Measurements from ENCODE around the gene CFAP251.

Gene CFAP251

DNA sequence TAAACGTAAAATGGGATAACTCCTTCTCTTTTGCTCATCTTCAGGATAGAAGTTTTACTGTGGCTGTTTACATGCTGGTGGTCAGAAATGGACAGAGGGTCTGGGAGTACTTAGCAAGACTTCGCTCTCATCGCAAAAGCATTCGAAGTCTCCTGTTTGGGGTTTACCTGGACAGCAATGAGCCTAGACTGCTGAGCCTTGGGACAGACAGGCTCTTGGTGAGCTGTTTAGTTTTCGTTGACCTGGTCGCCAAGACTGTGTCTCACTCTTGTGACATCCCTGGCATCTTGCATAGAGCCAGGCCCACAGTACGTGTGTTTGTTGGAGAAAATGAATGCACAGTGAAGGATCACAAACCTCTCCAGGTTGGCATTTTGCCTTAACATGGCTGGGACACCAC lies 42.1 kb downstream of the CFAP251 start:
- H3K4ac ChIP-seq (ENCODE audit: low read depth, low read length), result no peak overlapping the region
- no peak overlapping the region for H2AK5ac ChIP-seq (ENCODE audit: low read length)
- no peak overlapping the region for H3K27ac ChIP-seq (ENCODE audit: low read depth, low read length)
- H3K36me3 ChIP-seq (ENCODE audit: control insufficient read depth in 1 of 2, insufficient read depth in 2 of 2, low read length in 2 of 2), result peaks cover 0 to 2% of the 10 kb centered on the region in 2 experiments
- H3K79me2 ChIP-seq (ENCODE audit: control insufficient read depth, insufficient read depth, low read length, poor library complexity), result no peaks in the 10 kb centered on the region
- no peaks in the 10 kb centered on the region for H3K9me3 ChIP-seq (ENCODE audit: insufficient read depth, low read depth, low read length)
- H2AFZ ChIP-seq (ENCODE audit: insufficient read depth, low read length, poor library complexity), result no peak overlapping the region
- no peak overlapping the region for H4K91ac ChIP-seq (ENCODE audit: low read depth, low read length)
- no peak overlapping the region for H2BK120ac ChIP-seq (ENCODE audit: insufficient read depth, low read length, poor library complexity)
- no peak overlapping the region for H3K18ac ChIP-seq (ENCODE audit: low read length)
- no peak overlapping the region for H4K12ac ChIP-seq (ENCODE audit: low read depth, low read length)
- no peak overlapping the region for H3K23ac ChIP-seq (ENCODE audit: low read length)
- no CpG with 5 or more reads among the region's 7 CpGs for WGBS (ENCODE audit: extremely low coverage, insufficient coverage, insufficient read length)
- no peaks in the 10 kb centered on the region for H3K27me3 ChIP-seq (ENCODE audit: insufficient read depth, low read length)
- DNase-seq, result peak; percentile 82
- no peak overlapping the region for H3K4me2 ChIP-seq (ENCODE audit: low read length)
- H3K4me3 ChIP-seq (ENCODE audit: low read depth, low read length), result no peak overlapping the region
- no peak overlapping the region for H3K9ac ChIP-seq (ENCODE audit: low read length)
- H3K79me1 ChIP-seq (ENCODE audit: low read length), result no peaks in the 10 kb centered on the region
- peaks cover 0 to 2% of the 10 kb centered on the region in 2 experiments for H3K4me1 ChIP-seq (ENCODE audit: control insufficient read depth in 1 of 2, insufficient read depth in 2 of 2, low read length in 2 of 2)
- H2BK12ac ChIP-seq (ENCODE audit: low read length), result no peak overlapping the region
- H3K14ac ChIP-seq (ENCODE audit: low read length), result no peak overlapping the region
- no peak overlapping the region for H4K8ac ChIP-seq (ENCODE audit: low read depth, low read length)
- H2BK5ac ChIP-seq (ENCODE audit: low read depth, low read length, poor library complexity), result no peak overlapping the region

DNA sequence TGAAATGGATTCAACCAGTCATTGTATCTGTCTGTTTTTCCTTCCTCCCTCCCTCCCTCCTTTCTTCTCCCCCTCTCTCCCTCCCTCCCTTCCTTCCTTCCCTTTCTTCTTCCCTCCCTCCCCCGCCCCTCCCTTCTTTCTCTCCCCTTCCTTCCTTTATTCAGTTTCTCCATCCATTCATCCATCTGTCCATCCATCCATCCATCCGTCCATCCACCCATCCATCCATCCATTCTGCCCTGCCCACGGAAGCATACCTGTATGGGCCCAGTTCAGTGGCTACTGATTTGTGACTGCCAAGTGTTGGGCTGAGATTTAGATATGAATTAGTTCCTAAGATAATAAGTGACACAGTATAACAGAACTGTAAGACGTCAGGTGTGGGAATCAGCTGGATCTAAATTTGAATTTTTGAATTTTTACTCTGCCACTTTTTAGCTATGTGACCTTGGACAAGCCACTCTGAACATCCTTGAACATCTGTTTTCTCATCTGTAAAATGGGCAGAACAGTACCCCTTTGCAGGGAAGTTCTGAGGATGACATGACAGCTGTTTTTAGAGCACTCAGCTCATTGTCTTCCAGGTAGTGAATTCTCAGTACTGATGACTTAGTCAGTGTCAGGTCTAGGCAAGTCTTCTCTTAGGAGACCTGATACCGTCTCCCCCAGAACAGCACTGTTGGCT lies 42.9 kb downstream of the CFAP251 start:
- no peak overlapping the region for H3K14ac ChIP-seq (ENCODE audit: low read length)
- H3K4me2 ChIP-seq (ENCODE audit: low read length), result no peak overlapping the region
- no peak overlapping the region for H4K12ac ChIP-seq (ENCODE audit: low read depth, low read length)
- H2BK120ac ChIP-seq (ENCODE audit: insufficient read depth, low read length, poor library complexity), result no peak overlapping the region
- H3K27ac ChIP-seq (ENCODE audit: low read depth, low read length), result no peak overlapping the region
- no peaks in the 10 kb centered on the region for H3K9me3 ChIP-seq (ENCODE audit: insufficient read depth, low read depth, low read length)
- H3K9ac ChIP-seq (ENCODE audit: low read length), result no peak overlapping the region
- H4K8ac ChIP-seq (ENCODE audit: low read depth, low read length), result no peak overlapping the region
- no peak overlapping the region for H2BK12ac ChIP-seq (ENCODE audit: low read length)
- no peak overlapping the region for H2AK5ac ChIP-seq (ENCODE audit: low read length)
- no peaks in the 10 kb centered on the region for H3K79me2 ChIP-seq (ENCODE audit: control insufficient read depth, insufficient read depth, low read length, poor library complexity)
- H2AFZ ChIP-seq (ENCODE audit: insufficient read depth, low read length, poor library complexity), result no peak overlapping the region
- no peak overlapping the region for H4K91ac ChIP-seq (ENCODE audit: low read depth, low read length)
- no peak for DNase-seq
- H3K4me3 ChIP-seq (ENCODE audit: low read depth, low read length), result no peak overlapping the region
- H3K23ac ChIP-seq (ENCODE audit: low read length), result no peak overlapping the region
- H3K4me1 ChIP-seq (ENCODE audit: control insufficient read depth in 1 of 2, insufficient read depth in 2 of 2, low read length in 2 of 2), result peaks cover 0 to 2% of the 10 kb centered on the region in 2 experiments
- 100% methylated on average over 1 of the region's 5 CpGs for WGBS (ENCODE audit: extremely low coverage, insufficient coverage, insufficient read length)
- H3K4ac ChIP-seq (ENCODE audit: low read depth, low read length), result no peak overlapping the region
- no peaks in the 10 kb centered on the region for H3K79me1 ChIP-seq (ENCODE audit: low read length)
- H3K27me3 ChIP-seq (ENCODE audit: insufficient read depth, low read length), result no peaks in the 10 kb centered on the region
- peaks cover 0 to 2% of the 10 kb centered on the region in 2 experiments for H3K36me3 ChIP-seq (ENCODE audit: control insufficient read depth in 1 of 2, insufficient read depth in 2 of 2, low read length in 2 of 2)
- H3K18ac ChIP-seq (ENCODE audit: low read length), result no peak overlapping the region
- H2BK5ac ChIP-seq (ENCODE audit: low read depth, low read length, poor library complexity), result no peak overlapping the region

DNA sequence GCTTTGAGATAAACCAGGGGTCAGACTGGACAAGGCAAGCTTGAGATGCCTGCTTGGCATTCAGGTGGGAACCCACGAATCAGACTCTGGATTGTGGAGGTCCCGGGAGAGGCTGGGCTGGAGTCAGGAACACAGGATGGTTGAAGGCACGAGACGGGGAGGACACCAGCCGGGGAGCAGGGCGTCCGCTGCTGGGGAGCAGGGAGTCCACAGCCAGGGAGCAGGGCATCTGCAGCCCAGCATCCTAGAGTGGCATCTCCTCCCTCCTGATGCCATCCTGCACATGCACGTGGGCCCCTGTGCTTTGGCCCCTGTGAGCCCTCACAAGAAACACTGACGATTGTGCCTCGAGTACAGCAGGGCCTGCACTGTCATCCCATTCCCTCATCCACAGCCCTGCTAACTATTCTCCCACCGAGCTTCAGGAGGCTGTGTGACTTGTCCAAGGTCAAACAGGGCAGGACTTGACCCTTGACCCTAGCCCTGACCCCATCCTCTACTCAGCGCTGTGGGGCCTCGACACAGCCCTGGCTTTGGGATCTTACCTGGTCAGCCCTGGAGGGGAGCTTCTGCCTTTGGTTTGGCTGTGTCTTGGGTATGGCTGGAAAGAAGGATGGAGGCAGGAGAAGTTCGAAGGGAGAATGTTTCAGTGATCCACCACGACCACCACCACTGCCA lies 45.1 kb downstream of the CFAP251 start:
- Histone ChIP-seq H3K4me2 (ENCODE audit: low read length) (no peak overlapping the region), H3K9ac (ENCODE audit: low read length) (no peak overlapping the region), H3K27ac (ENCODE audit: low read depth, low read length) (no peak overlapping the region), H2AFZ (ENCODE audit: insufficient read depth, low read length, poor library complexity) (no peak overlapping the region), H2AK5ac (ENCODE audit: low read length) (no peak overlapping the region), H3K4me3 (ENCODE audit: low read depth, low read length) (no peak overlapping the region), H3K36me3 (ENCODE audit: control insufficient read depth in 1 of 2, insufficient read depth in 2 of 2, low read length in 2 of 2) (peaks cover 0 to 7% of the 10 kb centered on the region in 2 experiments), H3K79me1 (ENCODE audit: low read length) (no peaks in the 10 kb centered on the region), H3K9me3 (ENCODE audit: insufficient read depth, low read depth, low read length) (no peaks in the 10 kb centered on the region), H2BK12ac (ENCODE audit: low read length) (no peak overlapping the region), H2BK5ac (ENCODE audit: low read depth, low read length, poor library complexity) (no peak overlapping the region), H3K4me1 (ENCODE audit: control insufficient read depth in 1 of 2, insufficient read depth in 2 of 2, low read length in 2 of 2) (peaks cover 0 to 2% of the 10 kb centered on the region in 2 experiments), H4K91ac (ENCODE audit: low read depth, low read length) (no peak overlapping the region), H3K23ac (ENCODE audit: low read length) (no peak overlapping the region), H3K14ac (ENCODE audit: low read length) (no peak overlapping the region), H4K8ac (ENCODE audit: low read depth, low read length) (no peak overlapping the region), H2BK120ac (ENCODE audit: insufficient read depth, low read length, poor library complexity) (no peak overlapping the region), H3K79me2 (ENCODE audit: control insufficient read depth, insufficient read depth, low read length, poor library complexity) (no peaks in the 10 kb centered on the region), H3K27me3 (ENCODE audit: insufficient read depth, low read length) (no peaks in the 10 kb centered on the region), H3K18ac (ENCODE audit: low read length) (no peak overlapping the region), H4K12ac (ENCODE audit: low read depth, low read length) (no peak overlapping the region), H3K4ac (ENCODE audit: low read depth, low read length) (no peak overlapping the region)
- no CpG with 5 or more reads among the region's 15 CpGs for WGBS (ENCODE audit: extremely low coverage, insufficient coverage, insufficient read length)
- DNase-seq, result no peak

DNA sequence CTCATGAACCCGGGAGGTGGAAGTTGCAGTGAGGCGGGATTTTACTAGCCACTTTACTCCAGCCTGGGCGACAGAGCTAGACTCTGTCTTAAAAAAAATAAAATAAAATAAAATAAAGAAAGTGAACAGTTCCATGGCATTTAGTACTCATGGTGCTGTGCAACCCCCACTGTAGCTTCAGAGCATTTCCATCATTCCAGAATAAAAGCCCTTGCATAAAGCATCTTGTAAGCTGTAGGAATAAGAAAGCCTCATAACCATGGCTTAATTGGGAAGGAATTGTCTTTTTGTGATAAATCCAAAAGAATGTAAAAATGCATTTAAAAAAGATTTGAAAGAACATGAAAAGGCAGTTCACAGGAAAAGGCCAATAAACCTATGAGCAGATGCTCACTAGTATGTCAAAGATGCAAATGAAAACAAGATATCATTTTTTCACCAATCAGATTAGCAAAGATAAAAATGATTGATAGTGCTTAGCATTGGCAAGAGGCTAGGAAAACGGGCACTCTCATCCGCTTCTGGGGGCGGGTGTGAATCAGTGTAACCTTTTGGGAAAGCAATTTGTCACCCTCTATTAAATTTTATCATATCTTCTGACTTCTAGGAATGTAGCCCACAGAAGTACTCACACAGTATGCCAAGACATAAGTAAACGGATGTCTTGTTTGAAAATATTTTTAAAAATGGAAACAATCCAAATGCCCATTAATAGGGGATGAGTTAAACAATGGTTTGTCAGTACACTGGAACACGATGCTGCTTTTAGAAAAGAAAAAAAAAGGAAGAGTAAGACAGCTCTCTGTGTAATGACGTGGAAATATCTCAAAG lies 46.6 kb downstream of the CFAP251 start:
- no CpG with 5 or more reads among the region's 9 CpGs for WGBS (ENCODE audit: extremely low coverage, insufficient coverage, insufficient read length)
- Histone ChIP-seq H3K36me3 (ENCODE audit: control insufficient read depth in 1 of 2, insufficient read depth in 2 of 2, low read length in 2 of 2) (peaks cover 0 to 7% of the 10 kb centered on the region in 2 experiments), H3K9ac (ENCODE audit: low read length) (no peak overlapping the region), H3K79me1 (ENCODE audit: low read length) (no peaks in the 10 kb centered on the region), H2BK12ac (ENCODE audit: low read length) (no peak overlapping the region), H3K9me3 (ENCODE audit: insufficient read depth, low read depth, low read length) (no peaks in the 10 kb centered on the region), H3K4me3 (ENCODE audit: low read depth, low read length) (no peak overlapping the region), H2AFZ (ENCODE audit: insufficient read depth, low read length, poor library complexity) (no peak overlapping the region), H3K79me2 (ENCODE audit: control insufficient read depth, insufficient read depth, low read length, poor library complexity) (no peaks in the 10 kb centered on the region), H3K4me2 (ENCODE audit: low read length) (no peak overlapping the region), H3K27me3 (ENCODE audit: insufficient read depth, low read length) (no peaks in the 10 kb centered on the region), H2BK5ac (ENCODE audit: low read depth, low read length, poor library complexity) (no peak overlapping the region), H4K12ac (ENCODE audit: low read depth, low read length) (no peak overlapping the region), H2BK120ac (ENCODE audit: insufficient read depth, low read length, poor library complexity) (no peak overlapping the region), H3K14ac (ENCODE audit: low read length) (no peak overlapping the region), H4K91ac (ENCODE audit: low read depth, low read length) (no peak overlapping the region), H4K8ac (ENCODE audit: low read depth, low read length) (no peak overlapping the region), H3K4ac (ENCODE audit: low read depth, low read length) (no peak overlapping the region), H3K18ac (ENCODE audit: low read length) (no peak overlapping the region), H3K23ac (ENCODE audit: low read length) (no peak overlapping the region), H3K4me1 (ENCODE audit: control insufficient read depth in 1 of 2, insufficient read depth in 2 of 2, low read length in 2 of 2) (peaks cover 0 to 2% of the 10 kb centered on the region in 2 experiments), H3K27ac (ENCODE audit: low read depth, low read length) (no peak overlapping the region), H2AK5ac (ENCODE audit: low read length) (no peak overlapping the region)
- DNase-seq, result no peak
